ENCODE results near the gene CDC42EP1. TPM values are rescaled to one million over a fixed set of nuclear protein-coding genes. Genes with fewer than 3 reads are reported as not detected.
A peak's percentile ranks its signal among the peaks of the same experiment; 100 is the strongest.

The CDC42EP1 gene
- polyA plus RNA-seq, 1 of the 3 experiments (the other 2 are of a cell fraction) = 24.9 TPM

DNA sequence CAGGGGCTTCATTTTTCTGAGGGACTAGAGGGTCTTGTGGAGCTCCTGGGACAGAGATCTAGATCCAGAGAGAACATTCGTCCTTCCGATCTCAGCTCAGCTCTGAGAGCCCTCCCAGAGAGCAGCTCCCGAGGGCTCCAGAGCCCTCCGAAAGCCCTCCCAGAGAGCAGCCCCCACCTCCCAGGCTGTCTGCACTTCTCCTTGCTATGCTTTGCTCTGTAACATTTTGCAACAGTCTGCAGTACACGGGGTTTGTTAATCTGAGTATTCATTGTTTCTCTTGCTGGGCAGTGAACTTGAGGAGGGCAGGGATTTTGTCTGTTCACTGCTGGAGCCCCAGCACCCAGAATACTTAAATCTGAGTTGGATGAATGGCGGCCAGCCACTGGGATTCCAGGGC lies 50.9 kb downstream of the CDC42EP1 start:
- WGBS (ENCODE audit: low lambda C conversion rate) = 85% methylated on average over 6 of the region's 6 CpGs
- Histone ChIP-seq H3K79me2 (ENCODE audit: insufficient read depth) (peaks cover 36% of the 10 kb centered on the region), H3K27me3 (ENCODE audit: insufficient read depth) (no peaks in the 10 kb centered on the region), H4K20me1 (ENCODE audit: insufficient read depth) (no peaks in the 10 kb centered on the region), H2AFZ (ENCODE audit: low read depth) (no peak overlapping the region), H3K4me3 (ENCODE audit: low read depth in 2 of 2, low read length in 1 of 2) (no peak overlapping the region), H3K4me1 (ENCODE audit: control insufficient read depth in 1 of 2, insufficient read depth in 2 of 2, low read depth in 1 of 2, low read length in 1 of 2) (peaks cover 7 to 26% of the 10 kb centered on the region in 2 experiments; a peak in 1 of 4 replicates), H3K4me2 (peak overlapping the region; percentile 91), H3F3A (replicated peaks; ENCODE audit: insufficient read depth) (peaks cover 14% of the 10 kb centered on the region), H3K36me3 (replicated peaks in 1 of 2; ENCODE audit: control insufficient read depth in 1 of 2, insufficient read depth in 2 of 2, low read length in 1 of 2) (peaks cover 0 to 1% of the 10 kb centered on the region in 2 experiments), H3K9ac (no peak overlapping the region; the same call in 1 of the 2 replicates), H3K27ac (ENCODE audit: low read depth in 2 of 2, low read length in 1 of 2) (no peak overlapping the region; a peak in 1 of 4 replicates), H3K9me2 (no peaks in the 10 kb centered on the region), H3K9me3 (no peaks in the 10 kb centered on the region)
- no peak for DNase-seq
- ChIA-PET POLR2A (interaction anchor here (0.8 to 1.0 kb wide), 2 partner anchors 22 to 75 kb away, joined by 3 read pairs; partner anchors contain the start of gene NOL12), CTCF (interaction anchor here (1.5 to 9.3 kb wide), 2 partner anchors 11 to 50 kb away, joined by 3 to 54 read pairs; no protein-coding TSS in a partner anchor)
- TF ChIP-seq, protein P1, sequence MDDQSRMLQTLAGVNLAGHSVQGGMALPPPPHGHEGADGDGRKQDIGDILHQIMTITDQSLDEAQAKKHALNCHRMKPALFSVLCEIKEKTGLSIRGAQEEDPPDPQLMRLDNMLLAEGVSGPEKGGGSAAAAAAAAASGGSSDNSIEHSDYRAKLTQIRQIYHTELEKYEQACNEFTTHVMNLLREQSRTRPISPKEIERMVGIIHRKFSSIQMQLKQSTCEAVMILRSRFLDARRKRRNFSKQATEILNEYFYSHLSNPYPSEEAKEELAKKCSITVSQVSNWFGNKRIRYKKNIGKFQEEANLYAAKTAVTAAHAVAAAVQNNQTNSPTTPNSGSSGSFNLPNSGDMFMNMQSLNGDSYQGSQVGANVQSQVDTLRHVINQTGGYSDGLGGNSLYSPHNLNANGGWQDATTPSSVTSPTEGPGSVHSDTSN (IDR thresholded peaks at IDR 0.05) = no peak
- TF ChIP-seq FOSL2 (IDR thresholded peaks at IDR 0.05; ENCODE audit: borderline replicate concordance, low read depth) (no peak), POLR2AphosphoS5 (IDR thresholded peaks at IDR 0.05; ENCODE audit: low read depth, low read length) (no peak), ELF1 (IDR thresholded peaks at IDR 0.05) (no peak), JUND (IDR thresholded peaks at IDR 0.05) (no peak), CHD2 (IDR thresholded peaks at IDR 0.05; ENCODE audit: low read length, partially characterized antibody) (no peak), RCOR1 (IDR thresholded peaks at IDR 0.05; ENCODE audit: low read length) (no peak), FOXJ3 (CRISPR knock-in tag; IDR thresholded peaks at IDR 0.05) (no peak), RXRA (IDR thresholded peaks at IDR 0.05; ENCODE audit: borderline replicate concordance, low read depth) (no peak), TEAD4 (IDR thresholded peaks at IDR 0.05; ENCODE audit: borderline replicate concordance, insufficient read depth) (no peak), RFX5 (IDR thresholded peaks at IDR 0.05; ENCODE audit: low read length) (no peak), MEF2A (IDR thresholded peaks at IDR 0.05; ENCODE audit: borderline replicate concordance, low read depth) (no peak), TCF12 (IDR thresholded peaks at IDR 0.05) (no peak)
- TF ChIP-seq, protein P2, sequence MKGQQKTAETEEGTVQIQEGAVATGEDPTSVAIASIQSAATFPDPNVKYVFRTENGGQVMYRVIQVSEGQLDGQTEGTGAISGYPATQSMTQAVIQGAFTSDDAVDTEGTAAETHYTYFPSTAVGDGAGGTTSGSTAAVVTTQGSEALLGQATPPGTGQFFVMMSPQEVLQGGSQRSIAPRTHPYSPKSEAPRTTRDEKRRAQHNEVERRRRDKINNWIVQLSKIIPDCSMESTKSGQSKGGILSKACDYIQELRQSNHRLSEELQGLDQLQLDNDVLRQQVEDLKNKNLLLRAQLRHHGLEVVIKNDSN (IDR thresholded peaks at IDR 0.05; ENCODE audit: borderline replicate concordance, low read depth) = no peak
- TF ChIP-seq, protein P3, sequence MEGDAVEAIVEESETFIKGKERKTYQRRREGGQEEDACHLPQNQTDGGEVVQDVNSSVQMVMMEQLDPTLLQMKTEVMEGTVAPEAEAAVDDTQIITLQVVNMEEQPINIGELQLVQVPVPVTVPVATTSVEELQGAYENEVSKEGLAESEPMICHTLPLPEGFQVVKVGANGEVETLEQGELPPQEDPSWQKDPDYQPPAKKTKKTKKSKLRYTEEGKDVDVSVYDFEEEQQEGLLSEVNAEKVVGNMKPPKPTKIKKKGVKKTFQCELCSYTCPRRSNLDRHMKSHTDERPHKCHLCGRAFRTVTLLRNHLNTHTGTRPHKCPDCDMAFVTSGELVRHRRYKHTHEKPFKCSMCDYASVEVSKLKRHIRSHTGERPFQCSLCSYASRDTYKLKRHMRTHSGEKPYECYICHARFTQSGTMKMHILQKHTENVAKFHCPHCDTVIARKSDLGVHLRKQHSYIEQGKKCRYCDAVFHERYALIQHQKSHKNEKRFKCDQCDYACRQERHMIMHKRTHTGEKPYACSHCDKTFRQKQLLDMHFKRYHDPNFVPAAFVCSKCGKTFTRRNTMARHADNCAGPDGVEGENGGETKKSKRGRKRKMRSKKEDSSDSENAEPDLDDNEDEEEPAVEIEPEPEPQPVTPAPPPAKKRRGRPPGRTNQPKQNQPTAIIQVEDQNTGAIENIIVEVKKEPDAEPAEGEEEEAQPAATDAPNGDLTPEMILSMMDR (IDR thresholded peaks at IDR 0.05) = no peak
- TF ChIP-seq, protein P4, sequence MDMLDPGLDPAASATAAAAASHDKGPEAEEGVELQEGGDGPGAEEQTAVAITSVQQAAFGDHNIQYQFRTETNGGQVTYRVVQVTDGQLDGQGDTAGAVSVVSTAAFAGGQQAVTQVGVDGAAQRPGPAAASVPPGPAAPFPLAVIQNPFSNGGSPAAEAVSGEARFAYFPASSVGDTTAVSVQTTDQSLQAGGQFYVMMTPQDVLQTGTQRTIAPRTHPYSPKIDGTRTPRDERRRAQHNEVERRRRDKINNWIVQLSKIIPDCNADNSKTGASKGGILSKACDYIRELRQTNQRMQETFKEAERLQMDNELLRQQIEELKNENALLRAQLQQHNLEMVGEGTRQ (IDR thresholded peaks at IDR 0.05; ENCODE audit: borderline replicate concordance, low read depth, low read length) = no peak

All from SK-N-SH (cell line).